Skin of body (tissue), 2 donors: ENCODE measurements around the gene CLK3. TPM values are rescaled to one million over a fixed set of nuclear protein-coding genes. Genes with fewer than 3 reads are reported as not detected.
"Not testable (repeated sequence)": the region's sequence is repeated elsewhere in the genome, so short reads cannot be mapped to it uniquely, and the experiment has no call there.

ENCODE experiments used
- DNase-seq: peaks from one replicate; lab custom pipeline; 2025; lab: John Stamatoyannopoulos, UW
- total RNA-seq: library from RNA; depleted of rRNA; stranded (reverse); fragments of >200 nt; gene quantifications from one replicate; pipeline ENCODE4 v1.2.3, GENCODE V29; 2014

The CLK3 gene
- total RNA-seq, 1 donor from 2014 or later, result 41.1 TPM

GRCh38 chr15:74642348-74642733 lies 26.7 kb downstream of the CLK3 start:
- no peak for DNase-seq

GRCh38 chr15:74642734-74643664 lies 27.4 kb downstream of the CLK3 start:
- no peak for DNase-seq

GRCh38 chr15:74643665-74644204 lies 28.1 kb downstream of the CLK3 start:
- no peak for DNase-seq

DNA sequence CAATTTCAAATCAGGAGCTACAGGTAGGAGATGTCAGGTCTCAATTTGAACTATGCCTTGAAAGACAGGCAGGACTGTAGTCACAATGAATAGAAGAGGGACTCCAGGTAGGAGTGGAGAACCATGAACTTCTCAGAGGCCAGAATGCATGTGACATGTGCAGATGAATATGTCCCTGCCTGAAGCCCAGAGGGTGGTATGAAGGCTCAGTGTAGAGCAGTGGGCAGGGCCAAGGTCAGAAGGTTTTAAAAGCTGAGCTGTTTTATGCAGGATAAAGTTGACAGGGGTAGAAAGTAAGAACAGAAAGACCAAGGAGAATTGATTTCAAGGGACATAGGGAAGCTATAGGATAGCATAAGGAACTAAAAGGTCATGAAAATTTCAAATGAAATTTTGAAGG lies 30.8 kb downstream of the CLK3 start:
- DNase-seq, result no peak

DNA sequence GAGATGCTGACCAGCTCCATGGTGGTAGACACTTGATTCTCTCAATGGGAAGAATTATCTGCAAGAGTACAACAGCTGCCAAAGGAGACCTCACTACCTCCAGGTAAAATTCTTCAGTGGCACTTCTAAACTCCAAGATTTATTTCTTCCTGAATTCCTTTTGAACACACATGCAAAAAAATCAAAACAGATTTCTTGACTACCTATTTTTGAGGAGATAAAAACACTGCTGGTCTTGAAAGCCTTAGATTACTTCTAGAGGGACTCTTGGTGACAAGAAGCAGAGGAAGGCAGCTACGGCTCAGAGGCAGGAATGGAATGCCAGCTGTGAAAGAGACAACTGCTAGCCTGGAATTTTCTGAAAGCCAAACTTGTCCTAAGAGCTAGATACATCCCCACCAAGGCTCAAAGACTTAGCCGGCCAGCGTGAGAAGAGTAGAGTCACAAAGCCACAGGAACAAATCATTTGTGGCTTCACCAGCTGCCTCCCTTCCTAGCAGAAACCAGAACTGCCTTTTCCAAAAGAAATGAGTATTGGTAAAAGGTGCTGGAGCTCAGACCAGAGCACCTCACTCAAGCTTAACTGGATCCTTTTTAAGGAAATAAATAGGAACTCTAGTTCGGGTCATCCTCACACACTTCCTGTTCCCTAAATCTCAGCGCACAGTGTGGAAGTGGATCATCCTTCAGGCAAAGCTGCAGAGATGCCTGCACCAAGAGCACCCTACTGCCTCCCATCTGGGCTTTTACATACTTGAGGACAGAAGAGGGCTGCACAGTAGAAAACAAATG lies 32.6 kb downstream of the CLK3 start:
- no peak for DNase-seq

DNA sequence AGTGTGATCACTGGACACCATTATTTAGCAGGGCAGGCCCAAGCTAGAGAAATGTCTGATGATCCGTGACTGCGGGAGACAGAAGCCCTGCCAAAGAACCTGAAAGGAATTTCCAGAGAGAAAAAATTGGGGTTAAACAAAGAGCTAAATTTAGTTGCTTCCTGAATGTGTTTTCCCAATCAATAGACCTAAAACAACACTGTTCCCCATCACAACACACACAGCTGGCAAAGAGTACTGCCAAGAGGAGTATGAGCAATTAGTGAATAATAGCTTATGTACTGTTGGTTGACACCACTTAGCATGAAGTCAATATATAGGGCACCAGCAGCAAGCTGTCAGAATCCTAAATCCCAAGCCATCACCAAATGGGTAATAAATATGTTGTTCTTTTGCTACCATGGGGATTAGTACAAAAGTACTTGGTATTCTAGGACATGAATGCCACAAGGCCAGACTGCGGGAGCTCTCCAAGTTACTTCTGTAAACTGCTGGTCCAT lies 35.7 kb downstream of the CLK3 start:
- peak; percentile 24 for DNase-seq

DNA sequence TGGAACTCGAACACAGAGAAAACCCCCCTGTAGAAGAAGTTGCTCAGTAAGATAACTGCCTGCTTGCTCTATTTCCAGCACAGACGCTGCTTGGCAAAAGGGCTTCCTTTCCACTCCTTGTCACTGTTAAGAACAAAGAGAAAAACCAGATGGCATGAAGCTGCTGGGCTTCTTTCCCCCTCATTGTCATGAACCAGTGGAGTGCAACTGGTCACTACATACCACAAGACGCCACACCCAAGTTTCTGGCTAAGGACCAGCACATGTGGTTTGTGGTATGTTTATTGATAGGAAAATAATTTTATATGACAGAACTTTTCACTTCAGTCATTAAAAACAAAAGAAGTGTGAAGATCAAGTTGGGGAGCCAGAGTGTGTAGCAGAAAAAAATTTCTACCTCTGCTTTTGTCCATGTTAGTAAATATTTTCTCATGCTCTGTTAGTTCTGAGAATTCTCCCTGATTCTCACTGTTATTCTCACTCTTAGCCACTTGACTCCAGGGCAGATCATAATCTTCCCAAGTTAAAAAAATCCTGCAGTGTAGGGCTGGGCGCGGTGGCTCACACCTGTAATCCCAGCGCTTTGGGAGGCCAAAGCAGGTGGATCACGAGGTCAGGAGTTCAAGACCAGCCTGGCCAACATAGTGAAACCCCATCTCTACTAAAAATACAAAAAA lies 37.9 kb downstream of the CLK3 start:
- DNase-seq, result peak; percentile 43

DNA sequence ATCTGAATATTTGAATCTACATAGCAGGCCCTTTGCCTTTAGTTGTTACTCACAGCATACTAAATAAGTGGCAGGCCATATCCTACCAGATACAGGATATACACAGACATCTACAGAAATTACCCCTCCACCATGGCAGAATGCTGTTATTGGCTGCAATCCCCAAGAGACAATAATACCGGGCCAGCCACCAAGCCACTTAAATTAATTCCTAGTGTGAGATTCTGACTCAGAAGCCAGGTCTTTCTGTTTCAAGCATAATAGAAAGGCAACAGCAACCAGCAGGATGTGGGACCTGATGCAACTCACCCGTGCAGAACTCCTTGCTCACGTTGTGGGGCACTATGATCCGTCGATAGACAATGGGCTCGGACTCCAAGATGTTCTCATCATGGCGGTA lies 39.8 kb downstream of the CLK3 start:
- DNase-seq, result no peak

- DNase-seq, result no peak
Measured at GRCh38 chr15:74656935-74657535, 41.4 kb downstream of the CLK3 start.

- DNase-seq, result no peak
Measured at GRCh38 chr15:74657846-74658245, 42.2 kb downstream of the CLK3 start.

- DNase-seq, result not testable (repeated sequence)
Measured at GRCh38 chr15:74661280-74661679, 45.6 kb downstream of the CLK3 start.

DNA sequence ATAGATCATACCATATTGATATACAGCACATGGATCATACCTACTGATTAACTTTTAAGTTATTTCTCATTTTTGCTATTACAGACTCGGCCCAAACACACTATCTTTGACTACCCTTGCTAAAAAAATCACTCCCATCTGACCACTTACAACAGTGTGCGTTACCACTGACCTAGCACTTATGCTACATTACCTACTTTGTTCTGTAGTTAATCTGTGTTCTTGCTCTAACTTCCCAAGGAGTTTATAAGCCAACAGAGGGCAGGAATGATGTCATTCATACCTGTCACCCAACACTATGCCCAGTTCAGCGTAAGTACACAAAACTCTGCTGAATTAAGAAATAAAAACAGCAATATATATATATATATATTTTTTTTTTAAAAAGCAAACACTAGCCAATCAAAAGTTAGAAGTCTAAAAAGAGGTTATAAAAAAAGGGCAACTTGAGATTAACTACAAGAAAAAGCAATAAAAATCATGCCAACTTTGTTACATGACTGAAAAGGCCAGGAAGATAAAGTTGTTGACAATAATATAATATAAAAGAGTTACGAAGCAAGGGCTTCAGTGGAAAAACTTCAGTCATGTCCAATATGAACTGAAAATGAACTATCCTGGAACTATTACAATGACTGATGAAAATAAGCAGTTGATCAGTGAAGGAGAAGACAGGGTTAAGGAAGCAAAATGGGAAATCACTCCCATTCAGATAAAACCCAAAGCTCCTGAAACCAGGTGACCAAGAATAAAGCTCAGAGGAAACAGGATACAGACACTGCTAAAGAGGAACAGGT lies 46.6 kb downstream of the CLK3 start:
- DNase-seq, result no peak

GRCh38 chr15:74663303-74664027 lies 47.8 kb downstream of the CLK3 start:
- no peak for DNase-seq

DNA sequence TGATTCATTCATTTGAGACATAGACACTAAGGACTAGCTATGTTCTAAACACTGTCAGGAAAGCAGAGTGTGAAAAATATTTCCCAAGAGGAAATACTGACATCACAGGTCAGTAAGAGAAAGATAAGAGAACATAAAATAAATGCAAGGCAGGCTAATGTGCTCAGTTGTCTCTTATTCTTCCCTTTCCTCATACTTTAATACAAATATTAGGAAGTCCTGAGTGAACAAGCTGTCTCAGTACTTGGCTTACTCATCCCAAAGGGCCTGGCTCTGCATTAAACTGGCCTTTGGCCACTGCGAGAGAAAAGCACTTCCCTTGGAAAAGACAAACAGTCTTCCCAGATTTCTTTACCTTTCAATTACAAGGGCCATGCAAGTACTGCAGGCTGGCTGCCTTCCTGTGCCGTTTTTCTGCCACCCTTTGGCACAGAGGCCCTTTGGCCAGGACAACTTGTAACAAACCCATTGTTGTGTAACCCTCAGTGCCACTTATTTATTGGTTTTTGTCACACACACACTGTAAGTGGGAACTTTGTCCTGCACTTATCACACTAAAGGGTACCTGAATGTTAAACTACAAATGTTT lies 48.5 kb downstream of the CLK3 start:
- DNase-seq, result no peak

DNA sequence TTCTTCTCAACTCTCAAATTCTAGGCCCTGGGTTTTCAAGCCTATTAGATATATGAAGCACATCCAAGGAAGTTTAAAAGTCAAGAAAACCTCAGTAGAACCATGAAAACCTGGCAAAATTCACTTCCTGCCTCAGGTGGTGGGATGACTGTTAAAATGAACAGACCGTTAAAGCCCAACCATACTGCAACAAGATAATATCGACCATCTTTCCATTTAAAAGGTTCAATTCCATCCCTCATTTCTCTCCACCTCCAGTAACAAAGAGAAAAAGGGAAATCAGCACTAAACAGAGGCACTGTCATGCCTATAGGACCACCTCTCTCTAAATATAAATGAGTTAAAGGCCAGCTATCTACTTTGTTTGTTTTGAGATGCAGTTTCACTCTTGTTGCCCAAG lies 49.0 kb downstream of the CLK3 start:
- no peak for DNase-seq

GRCh38 chr15:74667975-74668374 lies 52.3 kb downstream of the CLK3 start:
- DNase-seq, result no peak

DNA sequence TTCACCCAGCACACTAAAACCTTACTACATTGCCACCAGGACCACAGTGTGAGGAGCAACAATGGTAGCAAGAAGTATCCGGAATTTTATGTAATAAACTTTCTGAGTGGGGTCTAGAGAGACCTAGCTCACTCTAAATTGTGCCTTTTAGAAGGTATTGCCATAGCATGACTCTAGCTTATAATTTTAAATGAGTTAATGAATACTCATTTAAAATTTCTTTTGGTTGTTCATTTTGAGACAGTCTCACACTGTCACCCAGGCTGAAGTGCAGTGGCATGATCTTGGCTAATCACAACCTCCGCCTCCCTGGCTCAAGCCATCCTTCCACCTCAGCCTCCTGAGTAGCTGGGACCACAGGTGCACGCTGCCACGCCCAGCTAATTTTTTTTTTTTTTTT lies 54.0 kb downstream of the CLK3 start:
- DNase-seq, result no peak

DNA sequence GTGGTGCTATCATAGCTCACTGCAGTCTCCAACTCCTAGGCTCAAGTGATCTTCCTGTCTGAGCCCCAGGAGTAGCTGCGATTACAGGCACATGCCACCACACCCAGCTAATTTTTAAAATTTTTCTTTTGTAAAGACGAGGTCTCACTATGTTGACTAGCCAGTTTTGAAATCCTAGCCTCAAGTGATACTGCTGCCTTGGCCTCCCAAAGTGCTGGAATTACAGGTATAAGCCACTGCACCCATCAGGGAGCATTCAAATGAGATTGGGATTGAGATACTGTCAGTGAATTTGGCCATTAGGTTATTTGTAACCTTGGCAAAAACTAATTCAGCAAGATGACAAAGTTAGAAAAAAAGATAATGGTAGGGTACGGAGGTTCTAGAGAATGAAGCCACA lies 58.5 kb downstream of the CLK3 start:
- no peak for DNase-seq

GRCh38 chr15:74676801-74677200 lies 61.2 kb downstream of the CLK3 start:
- no peak for DNase-seq
